Heart left ventricle (tissue), 16 donors: ENCODE results near the gene BMPR2. TPM values are rescaled to one million over a fixed set of nuclear protein-coding genes. Genes with fewer than 3 reads are reported as not detected.
"Not testable (repeated sequence)": the region's sequence is repeated elsewhere in the genome, so short reads cannot be mapped to it uniquely, and the experiment has no call there.

Experiments
- ATAC-seq, 4 donors: fragments of 200-7000 bp; cut with Tn5 transposase; one replicate each; pipeline ENCODE4 v1.9.1; 2020 to 2022; ENCODE audit warnings: moderate library complexity in 4 of 4, mild to moderate bottlenecking in 3 of 4, moderate number of reproducible peaks in 1 of 4
- DNase-seq, 5 donors: peaks; one replicate each; pipeline ENCODE4 v3.0.0-alpha.2; 2020
- H3K27ac ChIP-seq, 12 donors: fragments of 200-600 bp; sonication (generic) in 4 of 12; one replicate each; pipeline versions ENCODE4 v1.5.0 to v1.8.0; 2016 to 2022; ENCODE audit warnings: mild to moderate bottlenecking in 2 of 12
- H3K27me3 ChIP-seq, 9 donors: fragments of 200-600 bp; sonication (generic) in 2 of 9; one replicate each; pipeline versions ENCODE4 v1.5.1 to v1.8.0; 2016 to 2022; ENCODE audit warnings: mild to moderate bottlenecking in 3 of 9
- H3K36me3 ChIP-seq, 9 donors: fragments of 200-600 bp; sonication (generic) in 2 of 9; one replicate each; pipeline versions ENCODE4 v1.5.0 to v1.8.0; 2018 to 2022; ENCODE audit warnings: mild to moderate bottlenecking in 2 of 9
- H3K4me1 ChIP-seq, 12 donors: fragments of 200-600 bp; sonication (generic) in 4 of 12; one replicate each; pipeline versions ENCODE4 v1.5.0 to v1.8.0; 2016 to 2022; ENCODE audit warnings: mild to moderate bottlenecking in 3 of 12
- H3K4me3 ChIP-seq, 12 donors: fragments of 200-600 bp; sonication (generic) in 4 of 12; one replicate each; pipeline versions ENCODE4 v1.5.0 to v1.8.0; 2017 to 2022; ENCODE audit warnings: mild to moderate bottlenecking in 9 of 12, moderate library complexity in 4 of 12
- H3K9me3 ChIP-seq, 12 donors: fragments of 200-600 bp; sonication (generic) in 4 of 12; one replicate each; pipeline versions ENCODE4 v1.5.0 to v1.8.0; 2016 to 2022; ENCODE audit warnings: mild to moderate bottlenecking in 1 of 12
- CTCF ChIP-seq, 12 donors: fragments of 200-600 bp; sonication (generic) in 4 of 12; IDR thresholded peaks; one replicate each; pipeline versions ENCODE4 v1.5.0 to v1.8.0; 2018 to 2022; ENCODE audit warnings: antibody characterized with exemption in 12 of 12, mild to moderate bottlenecking in 5 of 12
- POLR2A ChIP-seq, 2 donors: fragments of 450-650 bp; IDR thresholded peaks; one replicate each; pipeline ENCODE4 v1.6.1; 2017; ENCODE audit warnings: antibody characterized with exemption in 2 of 2, mild to moderate bottlenecking in 2 of 2, moderate library complexity in 2 of 2
- WGBS, 4 donors: extraction: QIAGEN DNeasy Blood & Tissue Kit in 2 of 4; methylation state at CpG; one replicate each; pipeline versions ENCODE4 v1.1.5 to v1.1.7; 2013 to 2018; 5-methylcytosine and 5-hydroxymethylcytosine counted together
- intact Hi-C, 10 donors: fragments of 100-400 bp; cut with DNase I; formaldehyde crosslinking; loops; one replicate each; pipeline versions ENCODE4 v1.11.1 to v1.14.2; 2022
- polyA plus RNA-seq, 2 donors: library from polyadenylated mRNA; stranded (reverse); fragments of 200-250 nt; gene quantifications; one replicate each; pipeline ENCODE4 v1.2.3, GENCODE V29; 2013
- total RNA-seq, 9 donors: library from RNA; depleted of rRNA in 2 of 9; stranded (reverse); fragments of >200 nt in 2 of 9; fragmentation: NEBNext Ultra II Directional in 3 of 9; extraction: Animal tissue kit (Norgen Biotek cat#: 25700) in 3 of 9; gene quantifications; one replicate each; pipeline versions ENCODE4 v1.1.0 to v1.2.4, GENCODE V29; 2016 to 2023
- donor health status: ischemic (EF 13 %, LVEDD 7.1; RV severe dilation, severe dysfunction).
- donor health status: healthy with polysubstance abuse.
- donor health status: DM: no; HTN: yes; CAD: no.
- donor health status: DM: no; HTN: no; CAD: no.
- donor health status: ischemic (EF 25% LVEDD 6.9; RV normal size, moderate dysfunction).
- donor health status: ischemic (EF 25% LVEDD 5.7; RV mildly dilated, moderate dysfunction).
- donor health status: healthy.
- donor health status: DM: yes; HTN: yes; CAD: no.
- donor health status: ischemic (EF 35%, LVEDD 5.7; RV mildly dilated, moderate dysfunction).
- donor health status: nonischemic (EF 11% LVEDD 7.7; RV severe dilation, severe dysfunction).
- donor health status: DM: yes; HTN: yes; CAD: no.
- donor health status: PGD.
- donor health status: ischemic (EF 29% LVEDD 5.4; RV normal size, mild dysfunction).
- donor health status: nonischemic (EF 23%, LVEDD 6.1; RV moderate dilation, normal function).

The BMPR2 gene
- total and polyA plus RNA-seq, 11 donors = 9.0 to 81.9 (median 59.9) TPM

DNA sequence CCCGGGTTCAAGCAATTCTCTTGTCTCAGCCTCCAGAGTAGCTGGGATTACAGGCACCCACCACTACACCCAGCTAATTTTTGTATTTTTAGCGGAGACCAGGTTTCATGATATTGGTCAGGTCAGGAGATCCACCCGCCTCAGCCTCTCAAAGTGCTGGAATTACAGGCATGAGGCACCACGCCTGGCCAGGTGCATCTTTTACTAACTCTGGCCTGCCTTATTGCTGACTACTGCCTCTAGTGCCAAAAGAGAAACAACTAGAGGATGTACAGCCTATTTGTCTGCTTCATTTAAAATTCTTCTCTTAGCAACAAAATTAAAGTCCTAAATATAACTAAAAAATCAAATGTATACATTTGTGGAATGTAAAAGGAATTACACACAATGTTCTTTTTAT, 115.4 kb downstream of the BMPR2 start:
- no peak for ATAC-seq
- Histone ChIP-seq H3K4me3 (no peak overlapping the region), H3K27ac (no peak overlapping the region), H3K27me3 (no peaks in the 10 kb centered on the region), H3K9me3 (no peaks in the 10 kb centered on the region), H3K4me1 (peaks cover 0 to 52% (median 20%) of the 10 kb centered on the region in 12 donors), H3K36me3 (peaks cover 0 to 21% (median 5%) of the 10 kb centered on the region in 9 donors)
- DNase-seq = no peak
- no peak for TF ChIP-seq POLR2A (IDR thresholded peaks at IDR 0.05)
- no peak for TF ChIP-seq CTCF (IDR thresholded peaks at IDR 0.05)
- intact Hi-C loops = loop anchor here in 4 of 10 donors (10.0 kb wide), 2 partner anchors 117 to 217 kb away; partner anchors contain the start of gene BMPR2 (in 3 of the 4)
- WGBS, 4 donors = 93 to 96% (median 94%) methylated on average over 4 of the region's 4 CpGs

DNA sequence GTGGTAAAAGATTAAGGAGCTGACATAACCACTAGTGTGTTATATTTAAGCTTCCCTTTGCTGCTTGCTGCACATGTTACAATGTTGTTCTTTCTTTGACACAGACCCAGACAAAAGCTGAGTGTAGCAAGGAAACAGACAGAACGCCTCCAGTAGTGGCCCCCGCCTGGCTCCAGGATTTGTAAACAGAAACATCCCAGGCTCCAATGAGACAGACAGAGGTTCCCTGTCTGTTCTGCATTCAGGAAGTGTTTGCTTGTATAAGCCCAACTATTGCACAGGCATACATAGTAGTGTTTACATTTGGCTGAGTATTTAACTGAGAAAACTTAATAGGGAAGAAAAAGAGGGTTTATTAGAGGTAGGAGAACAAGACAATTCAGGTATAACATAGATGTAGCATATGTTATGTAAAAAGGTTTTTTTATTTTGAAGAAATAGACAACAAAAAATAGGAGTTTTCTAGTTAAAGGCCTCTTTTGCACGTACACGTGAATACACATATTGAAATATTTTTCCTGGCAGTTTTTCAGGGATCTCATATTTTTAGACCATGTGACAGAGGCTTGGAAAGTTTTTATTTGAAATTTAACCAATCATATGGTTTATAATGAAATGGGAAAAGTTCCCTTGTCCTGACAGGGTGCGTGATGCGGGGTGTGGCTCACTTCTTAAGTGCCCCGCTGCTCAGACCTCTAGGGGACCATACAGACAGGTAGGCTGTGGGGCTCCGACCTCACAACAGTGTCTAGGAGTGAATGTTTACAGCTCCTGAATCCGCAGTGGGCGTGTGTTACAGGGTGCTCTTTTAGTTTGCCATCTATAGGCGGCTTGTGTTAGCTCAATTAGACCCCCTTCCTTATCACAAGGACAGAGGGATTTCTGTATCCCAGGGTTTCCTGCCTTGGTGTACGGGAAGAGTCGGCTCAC, 118.4 kb downstream of the BMPR2 start:
- Histone ChIP-seq H3K4me1 (peaks cover 0 to 51% (median 20%) of the 10 kb centered on the region in 12 donors), H3K36me3 (peaks cover 0 to 3% (median 0%) of the 10 kb centered on the region in 9 donors), H3K9me3 (no peaks in the 10 kb centered on the region), H3K27me3 (no peaks in the 10 kb centered on the region), H3K27ac (no peak overlapping the region), H3K4me3 (no peak overlapping the region)
- DNase-seq (no peak), ATAC-seq (peak in 3 of 4 donors; percentile 61 to 72 (median 69))
- intact Hi-C loops = loop anchor here in 4 of 10 donors (10.0 kb wide), 2 partner anchors 120 to 220 kb away; partner anchors contain the start of gene BMPR2 (in 3 of the 4)
- TF ChIP-seq CTCF (IDR thresholded peaks at IDR 0.05) (no peak), POLR2A (IDR thresholded peaks at IDR 0.05) (no peak)
- 69 to 78% (median 72%) methylated on average over 13 of the region's 13 CpGs for WGBS, 4 donors

- peaks cover 0 to 3% (median 0%) of the 10 kb centered on the region in 9 donors for H3K36me3 ChIP-seq
- 92 to 96% (median 95%) methylated on average over 23 of the region's 23 CpGs for WGBS, 4 donors
- intact Hi-C loops = loop anchor here in 4 of 10 donors (10.0 kb wide), 2 partner anchors 120 to 220 kb away; partner anchors contain the start of gene BMPR2 (in 3 of the 4)
- no peaks in the 10 kb centered on the region for H3K9me3 ChIP-seq
- no peaks in the 10 kb centered on the region for H3K27me3 ChIP-seq
- no peak for ATAC-seq
- no peak for TF ChIP-seq CTCF (IDR thresholded peaks at IDR 0.05)
- TF ChIP-seq POLR2A (IDR thresholded peaks at IDR 0.05) = no peak
- H3K27ac ChIP-seq = no peak overlapping the region
- H3K4me1 ChIP-seq = peaks cover 0 to 44% (median 18%) of the 10 kb centered on the region in 12 donors
- H3K4me3 ChIP-seq = no peak overlapping the region
- DNase-seq = no peak
Measured at GRCh38 chr2:202495230-202495604, 119.1 kb downstream of the BMPR2 start.

DNA sequence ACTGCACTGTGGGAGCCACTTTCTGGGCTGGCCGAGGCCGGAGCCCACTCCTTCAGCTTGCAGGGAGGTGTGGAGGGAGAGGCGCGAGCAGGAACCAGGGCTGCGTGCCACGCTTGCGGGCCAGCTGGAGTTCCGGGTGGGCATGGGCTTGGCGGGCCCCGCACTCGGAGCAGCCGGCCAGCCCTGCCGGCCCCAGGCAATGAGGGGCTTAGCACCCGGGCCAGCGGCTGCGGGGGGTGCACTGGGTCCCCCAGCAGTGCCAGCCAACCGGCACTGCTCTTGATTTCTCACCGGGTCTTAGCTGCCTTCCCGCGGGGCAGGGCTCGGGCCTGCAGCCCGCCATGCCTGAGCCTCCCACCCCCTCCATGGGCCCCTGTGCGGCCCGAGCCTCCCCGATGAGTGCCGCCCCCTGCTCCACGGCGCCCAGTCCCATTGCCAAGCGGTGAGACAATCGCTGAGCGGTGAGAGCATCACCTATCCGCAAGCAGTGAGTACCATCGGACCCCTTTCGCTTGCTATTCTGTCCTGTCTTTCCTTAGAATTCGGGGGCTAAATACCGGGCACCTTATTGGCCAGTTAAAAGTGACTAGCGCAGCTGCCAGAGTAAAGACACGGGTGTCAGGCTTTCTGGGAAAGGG, 120.8 kb downstream of the BMPR2 start:
- not testable (repeated sequence) for DNase-seq, H3K9me3 ChIP-seq, ATAC-seq, H3K4me3 ChIP-seq, H3K27me3 ChIP-seq, H3K27ac ChIP-seq, H3K36me3 ChIP-seq
- intact Hi-C loops = loop anchor here in 4 of 10 donors (10.0 kb wide), 2 partner anchors 122 to 222 kb away; partner anchors contain the start of gene BMPR2 (in 3 of the 4)
- WGBS, 4 donors = 95 to 99% (median 97%) methylated on average over 17 to 38 of the region's 38 CpGs
- H3K4me1 ChIP-seq = peaks cover 0 to 31% (median 9%) of the 10 kb centered on the region in 12 donors

GRCh38 chr2:202497473-202497866, 121.3 kb downstream of the BMPR2 start:
- intact Hi-C loops = loop anchor here in 4 of 10 donors (10.0 kb wide), 2 partner anchors 123 to 223 kb away; partner anchors contain the start of gene BMPR2 (in 3 of the 4)
- WGBS, 4 donors = 87 to 98% (median 96%) methylated on average over 7 of the region's 7 CpGs
- DNase-seq, ATAC-seq, H3K9me3 ChIP-seq, H3K36me3 ChIP-seq, H3K27me3 ChIP-seq, H3K4me3 ChIP-seq, H3K27ac ChIP-seq: not testable (repeated sequence)
- H3K4me1 ChIP-seq = peaks cover 0 to 25% (median 9%) of the 10 kb centered on the region in 12 donors

GRCh38 chr2:202499841-202500240, 123.7 kb downstream of the BMPR2 start:
- H3K27me3 ChIP-seq, ATAC-seq, H3K27ac ChIP-seq, H3K36me3 ChIP-seq, DNase-seq, H3K4me3 ChIP-seq, H3K9me3 ChIP-seq, H3K4me1 ChIP-seq: not testable (repeated sequence)
- WGBS, 4 donors = 52 to 72% (median 69%) methylated on average over 7 of the region's 7 CpGs
- intact Hi-C loops = loop anchor here in 5 of 10 donors (10.0 kb wide), 2 partner anchors 125 to 225 kb away; partner anchors contain the start of gene BMPR2 (in 4 of the 5)

DNA sequence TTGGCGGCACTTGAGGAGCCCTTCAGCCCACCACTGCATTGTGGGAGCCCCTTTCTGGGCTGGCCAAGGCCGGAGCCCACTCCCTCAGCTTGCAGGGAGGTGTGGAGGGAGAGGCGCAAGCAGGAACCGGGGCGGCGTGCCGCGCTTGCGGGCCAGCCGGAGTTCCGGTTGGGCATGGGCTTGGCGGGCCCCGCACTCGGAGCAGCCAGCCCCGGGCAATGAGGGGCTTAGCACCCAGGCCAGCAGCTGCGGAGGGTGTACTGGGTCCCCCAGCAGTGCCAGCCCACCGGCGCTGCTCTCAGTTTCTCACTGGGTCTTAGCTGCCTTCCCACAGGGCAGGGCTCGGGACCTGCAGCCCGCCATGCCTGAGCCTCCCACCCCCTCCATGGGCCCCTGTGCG, 127.1 kb downstream of the BMPR2 start:
- H3K4me1 ChIP-seq, DNase-seq, H3K9me3 ChIP-seq, H3K27ac ChIP-seq, H3K4me3 ChIP-seq, H3K27me3 ChIP-seq, ATAC-seq: not testable (repeated sequence)
- H3K36me3 ChIP-seq = peaks cover 0 to 11% (median 6%) of the 10 kb centered on the region in 9 donors
- intact Hi-C loops = loop anchor here in 1 of 10 donors (10.0 kb wide), 1 partner anchor 128 kb away; the partner anchor contains the start of gene BMPR2
- WGBS, 4 donors = 93 to 100% (median 95%) methylated on average over 1 to 21 of the region's 21 CpGs
